NCI-H446 (cell line): ENCODE results near the gene SLC2A10.
"Not testable (repeated sequence)": the region's sequence is repeated elsewhere in the genome, so short reads cannot be mapped to it uniquely, and the experiment has no call there.

Experiments used
- DNase-seq, 2 experiments: peaks; one replicate each; lab custom pipeline; 2025; lab: John Stamatoyannopoulos, UW

The SLC2A10 gene

GRCh38 chr20:46709459-46710152, at the start of gene SLC2A10:
Gene SLC2A10 (plus strand): TSS chr20:46709649. CDS start chr20:46709737, 88 bp downstream.
- no peak for DNase-seq

GRCh38 chr20:46660487-46660886, 49.0 kb upstream of the SLC2A10 start:
- DNase-seq: no peak

GRCh38 chr20:46661659-46662058, 47.8 kb upstream of the SLC2A10 start:
- no peak for DNase-seq

GRCh38 chr20:46663531-46663930, 45.9 kb upstream of the SLC2A10 start:
- no peak for DNase-seq

- no peak for DNase-seq
Measured at GRCh38 chr20:46665602-46666001, 43.8 kb upstream of the SLC2A10 start.

- DNase-seq: no peak
Measured at GRCh38 chr20:46666306-46666705, 43.1 kb upstream of the SLC2A10 start.

- DNase-seq: no peak
Measured at GRCh38 chr20:46666818-46667515, 42.5 kb upstream of the SLC2A10 start.

GRCh38 chr20:46670228-46670584, 39.2 kb upstream of the SLC2A10 start:
- DNase-seq: no peak

- no peak for DNase-seq
Measured at GRCh38 chr20:46670585-46671584, 38.6 kb upstream of the SLC2A10 start.

- DNase-seq: no peak
Measured at GRCh38 chr20:46671866-46672542, 37.4 kb upstream of the SLC2A10 start.

GRCh38 chr20:46672543-46673148, 36.8 kb upstream of the SLC2A10 start:
- no peak for DNase-seq

- no peak for DNase-seq
Measured at GRCh38 chr20:46673394-46674252, 35.8 kb upstream of the SLC2A10 start.

GRCh38 chr20:46674253-46675083, 35.0 kb upstream of the SLC2A10 start:
- no peak for DNase-seq

- DNase-seq: not testable (repeated sequence)
Measured at GRCh38 chr20:46676649-46677316, 32.7 kb upstream of the SLC2A10 start.

- DNase-seq: no peak
Measured at GRCh38 chr20:46677608-46678007, 31.8 kb upstream of the SLC2A10 start.

- DNase-seq: no peak
Measured at GRCh38 chr20:46678516-46678915, 30.9 kb upstream of the SLC2A10 start.

GRCh38 chr20:46680684-46681031, 28.8 kb upstream of the SLC2A10 start:
- DNase-seq: no peak

GRCh38 chr20:46681032-46681854, 28.2 kb upstream of the SLC2A10 start:
- peak in 1 of 2 experiments; percentile 71 for DNase-seq
